Stomach (tissue), 4 donors: Measurements from ENCODE around the gene S100A8.

Source experiments
- POLR2A ChIP-seq, 4 donors: fragments of 450-650 bp; IDR thresholded peaks; one replicate each; pipeline ENCODE4 v1.6.1; 2016; ENCODE audit warnings: antibody characterized with exemption in 4 of 4, control low read depth in 2 of 4, mild to moderate bottlenecking in 1 of 4, moderate library complexity in 1 of 4
- POLR2AphosphoS5 ChIP-seq, 3 donors: sonication (generic); formaldehyde crosslinking; IDR thresholded peaks; one replicate each; pipeline ENCODE4 v1.6.1; 2016; ENCODE audit warnings: antibody characterized with exemption in 3 of 3

DNA sequence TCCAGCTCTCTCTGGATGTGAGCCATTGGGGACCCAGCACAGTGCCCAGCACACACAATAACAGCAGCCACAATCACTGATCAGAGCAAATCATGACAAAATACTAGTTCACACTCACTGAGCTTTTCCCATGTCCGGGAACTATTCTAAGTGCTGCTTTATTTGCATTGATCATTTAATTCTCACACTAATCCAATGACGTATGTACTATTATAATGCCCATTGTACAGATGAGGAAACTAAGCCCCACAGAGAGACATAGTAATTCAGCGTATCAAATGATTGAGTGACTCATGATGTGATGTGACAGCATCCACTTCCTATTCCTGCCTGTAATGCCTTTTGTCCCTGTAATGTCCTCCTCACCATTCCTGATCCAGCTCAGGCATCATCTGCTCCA is 1.9 kb upstream of the S100A8 start:
- TF ChIP-seq POLR2A (IDR thresholded peaks at IDR 0.05) (no peak), POLR2AphosphoS5 (IDR thresholded peaks at IDR 0.05) (no peak)
